ENCODE data around the gene SMARCAL1.

DNA sequence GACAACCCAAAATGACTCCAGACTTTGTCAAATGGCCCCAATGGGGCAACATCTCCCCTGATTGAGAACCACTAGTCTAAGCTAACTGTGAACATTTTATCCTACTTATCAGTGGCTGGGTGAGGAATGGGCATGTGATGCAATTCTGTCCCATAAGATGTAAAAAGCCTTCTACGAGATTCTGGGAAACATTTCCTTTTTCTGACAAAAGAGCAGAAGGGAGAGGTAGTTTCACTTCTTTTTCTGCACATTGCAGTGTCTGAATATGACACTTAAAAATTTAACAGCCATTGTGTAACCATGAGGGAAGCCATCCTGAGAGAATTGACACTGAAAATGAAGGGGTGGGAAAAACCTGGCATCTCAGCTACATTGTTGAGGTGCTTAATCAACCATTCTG lies 22.7 kb upstream of the SMARCAL1 start:
- no peak for TF ChIP-seq KLF11 (CRISPR knock-in tag; IDR thresholded peaks at IDR 0.05)
- no peak for TF ChIP-seq AGO2 (optimal IDR thresholded peaks at IDR 0.05; ENCODE audit: low read depth, low read length)
